ENCODE results near the gene DEPDC1. TPM values are rescaled to one million over a fixed set of nuclear protein-coding genes. Genes with fewer than 3 reads are reported as not detected.
"Not testable (repeated sequence)": the region's sequence is repeated elsewhere in the genome, so short reads cannot be mapped to it uniquely, and the experiment has no call there.

Gene DEPDC1, protein sequence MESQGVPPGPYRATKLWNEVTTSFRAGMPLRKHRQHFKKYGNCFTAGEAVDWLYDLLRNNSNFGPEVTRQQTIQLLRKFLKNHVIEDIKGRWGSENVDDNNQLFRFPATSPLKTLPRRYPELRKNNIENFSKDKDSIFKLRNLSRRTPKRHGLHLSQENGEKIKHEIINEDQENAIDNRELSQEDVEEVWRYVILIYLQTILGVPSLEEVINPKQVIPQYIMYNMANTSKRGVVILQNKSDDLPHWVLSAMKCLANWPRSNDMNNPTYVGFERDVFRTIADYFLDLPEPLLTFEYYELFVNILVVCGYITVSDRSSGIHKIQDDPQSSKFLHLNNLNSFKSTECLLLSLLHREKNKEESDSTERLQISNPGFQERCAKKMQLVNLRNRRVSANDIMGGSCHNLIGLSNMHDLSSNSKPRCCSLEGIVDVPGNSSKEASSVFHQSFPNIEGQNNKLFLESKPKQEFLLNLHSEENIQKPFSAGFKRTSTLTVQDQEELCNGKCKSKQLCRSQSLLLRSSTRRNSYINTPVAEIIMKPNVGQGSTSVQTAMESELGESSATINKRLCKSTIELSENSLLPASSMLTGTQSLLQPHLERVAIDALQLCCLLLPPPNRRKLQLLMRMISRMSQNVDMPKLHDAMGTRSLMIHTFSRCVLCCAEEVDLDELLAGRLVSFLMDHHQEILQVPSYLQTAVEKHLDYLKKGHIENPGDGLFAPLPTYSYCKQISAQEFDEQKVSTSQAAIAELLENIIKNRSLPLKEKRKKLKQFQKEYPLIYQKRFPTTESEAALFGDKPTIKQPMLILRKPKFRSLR
- total RNA-seq: not detected

DNA sequence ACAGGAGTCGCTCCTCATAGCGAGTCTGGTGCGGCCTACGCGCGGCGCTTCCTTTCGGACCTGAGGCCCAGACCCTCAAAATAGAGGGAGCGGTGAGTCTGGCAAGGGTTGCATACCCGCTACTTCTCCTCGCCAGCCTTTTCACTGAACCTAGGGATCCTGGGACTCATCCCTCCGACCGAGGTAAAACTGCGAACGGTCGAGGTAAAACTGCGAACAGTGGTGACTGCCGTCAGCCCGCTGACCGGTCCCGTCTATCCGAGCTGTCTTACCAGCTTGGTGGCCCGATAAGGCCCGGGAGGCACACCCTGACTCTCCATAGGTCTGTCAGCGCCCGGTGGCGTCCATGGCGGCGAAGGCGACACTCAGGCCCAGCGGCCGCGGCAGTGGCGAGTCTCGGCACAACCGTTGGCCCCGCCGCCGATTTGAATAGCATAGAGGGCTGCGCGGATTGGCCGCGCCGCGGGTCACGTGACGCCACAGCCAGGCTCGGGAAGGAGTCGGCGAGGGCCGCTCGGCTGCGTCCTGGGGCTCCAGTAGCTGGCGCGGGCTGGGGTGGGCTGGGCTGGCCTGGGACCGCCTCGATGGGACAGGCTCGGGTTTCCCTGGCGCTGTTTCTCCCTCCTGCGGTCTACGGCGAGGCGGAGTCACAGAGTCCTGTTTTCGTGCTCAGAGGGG is at the start of gene DEPDC1:
DEPDC1 (minus strand) TSS at position 403 of the 678 bp plus-strand sequence; CDS start at position 320, 83 bp downstream.
- peak; percentile 58 for DNase-seq

GRCh38 chr1:68544651-68545050 is 47.8 kb upstream of the DEPDC1 start:
- DNase-seq: no peak

DNA sequence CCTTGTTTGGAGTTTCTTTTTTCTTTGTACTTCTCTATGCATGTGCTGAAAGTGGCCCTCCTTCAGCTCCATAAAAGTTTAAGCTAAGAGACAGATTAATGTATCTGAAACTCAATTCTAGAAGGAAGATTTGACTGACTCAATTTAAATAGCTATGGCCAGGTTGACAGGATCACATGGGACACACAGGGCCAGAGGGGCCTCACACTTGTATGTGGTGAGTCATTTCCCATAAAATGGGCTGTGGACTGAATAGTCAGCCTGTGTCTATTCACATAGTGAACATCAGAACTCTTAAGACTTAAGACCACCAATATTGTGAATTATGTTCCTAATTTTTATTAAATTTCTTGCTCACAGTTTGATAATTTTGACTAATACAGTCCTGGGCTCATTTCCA is 45.7 kb upstream of the DEPDC1 start:
- DNase-seq: no peak

DNA sequence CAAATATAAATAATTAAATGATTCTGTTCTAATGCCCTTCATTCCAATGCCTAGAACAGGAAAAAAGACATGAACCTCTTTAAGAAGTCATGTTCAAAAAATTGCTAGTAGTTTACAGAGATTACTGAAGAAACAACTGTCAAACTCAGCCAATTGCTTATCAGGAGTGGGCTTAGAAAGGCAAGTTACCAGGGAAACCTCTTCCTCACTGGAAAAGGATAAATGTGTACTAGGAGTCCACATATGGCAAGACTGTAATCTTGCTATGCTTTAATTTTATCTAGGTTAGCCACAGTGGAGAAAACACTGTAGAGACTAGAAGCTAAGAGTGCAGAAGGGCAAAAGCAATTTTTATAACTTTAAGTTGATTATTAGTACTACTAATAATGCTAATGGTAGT is 42.1 kb upstream of the DEPDC1 start:
- no peak for DNase-seq

DNA sequence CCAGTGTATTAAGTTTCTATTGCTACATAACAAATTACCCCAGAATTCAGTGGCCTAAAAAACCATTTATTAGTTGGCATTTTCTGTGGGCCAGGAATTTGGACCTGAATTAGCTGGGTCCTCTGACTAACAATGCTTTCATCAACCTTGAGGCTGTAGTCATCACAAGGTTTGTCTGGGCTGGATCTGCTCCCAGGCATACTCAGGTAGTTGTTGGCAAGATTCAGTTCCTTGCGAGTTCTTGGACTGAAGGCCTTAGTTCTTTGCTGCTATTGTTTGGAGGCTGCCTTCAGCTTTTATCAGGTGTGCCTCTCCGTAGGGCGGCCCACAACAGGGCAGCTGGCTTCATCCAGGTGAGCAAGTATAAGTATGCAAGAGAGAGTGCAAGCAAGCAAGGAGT is 31.4 kb upstream of the DEPDC1 start:
- DNase-seq: no peak

DNA sequence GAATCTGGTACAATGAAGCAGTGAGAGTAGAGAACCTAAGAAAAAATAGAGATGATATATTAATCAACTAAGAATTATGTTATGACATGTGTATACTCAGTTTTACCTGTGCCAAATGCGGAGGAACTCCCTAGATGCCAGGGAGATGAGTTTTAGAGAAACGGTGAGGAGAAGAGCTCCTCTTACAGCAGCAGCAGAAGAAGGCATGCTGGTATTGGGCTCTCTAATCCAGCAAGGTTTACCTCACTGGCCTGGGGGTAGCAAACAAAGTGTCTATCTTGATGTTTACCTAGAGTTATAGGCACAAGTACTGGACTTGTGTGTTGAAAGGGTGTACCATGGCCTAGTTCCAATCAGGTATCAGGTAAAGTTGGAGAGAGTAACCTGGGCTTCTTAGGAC is 28.9 kb upstream of the DEPDC1 start:
- no peak for DNase-seq

- DNase-seq: no peak
Measured at GRCh38 chr1:68521286-68521685, 24.4 kb upstream of the DEPDC1 start.

GRCh38 chr1:68516066-68516465 is 19.2 kb upstream of the DEPDC1 start:
- DNase-seq: no peak

- DNase-seq: no peak
Measured at GRCh38 chr1:68511254-68511653, 14.4 kb upstream of the DEPDC1 start.

DNA sequence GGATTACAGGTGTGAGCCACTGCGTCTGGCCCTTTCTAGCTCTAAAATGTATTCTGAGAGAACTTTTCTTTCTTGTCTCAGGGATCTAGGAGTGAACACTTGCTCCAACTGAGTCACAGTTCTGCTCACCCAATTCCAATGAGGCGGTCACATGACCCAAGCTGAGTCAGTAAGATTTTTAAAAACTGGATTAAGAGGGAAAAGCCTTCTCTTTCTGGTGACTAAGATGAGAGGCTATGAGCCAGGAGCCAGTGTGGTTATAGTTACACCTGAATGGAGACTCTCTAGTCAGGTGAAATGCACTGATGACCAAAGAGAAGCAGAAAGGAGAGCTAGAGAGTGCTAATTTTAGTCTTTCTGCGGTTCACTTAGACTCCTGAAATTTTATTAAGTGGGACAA is 9.5 kb upstream of the DEPDC1 start:
- DNase-seq: no peak

DNA sequence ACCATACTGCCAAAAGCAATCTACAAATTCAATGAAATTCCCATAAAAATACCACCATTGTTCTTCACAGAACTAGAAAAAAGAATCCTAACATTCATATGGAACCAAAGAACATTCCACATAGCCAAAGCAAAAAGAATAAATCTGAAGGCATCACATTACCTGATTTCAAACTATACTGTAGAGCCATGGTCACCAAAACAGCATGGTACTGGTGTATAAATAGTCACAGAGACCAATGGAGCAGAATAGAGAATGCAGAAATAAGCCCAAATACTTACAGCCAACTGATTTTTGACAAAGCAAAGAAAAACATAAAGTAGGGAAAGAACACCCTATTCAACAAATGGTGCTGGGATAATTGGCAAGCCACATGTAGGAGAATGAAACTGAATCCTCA is 6.2 kb upstream of the DEPDC1 start:
- DNase-seq: no peak

DNA sequence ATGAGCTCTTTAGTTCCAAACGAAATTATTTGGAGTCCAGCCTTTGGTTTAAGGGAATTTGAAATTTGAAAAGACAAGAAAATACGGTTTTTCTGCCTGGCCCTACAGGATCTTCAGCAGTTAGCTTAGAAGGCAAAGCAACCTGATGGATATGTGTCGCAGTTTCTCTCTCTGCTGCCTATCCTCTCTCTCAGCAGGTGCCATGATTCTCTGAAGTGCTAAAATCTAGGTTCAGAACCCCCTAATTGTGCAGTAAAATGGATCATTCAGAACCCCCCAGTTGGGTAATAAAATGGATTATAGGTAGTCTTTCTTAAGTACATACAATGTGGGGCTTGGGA is 446 bp upstream of the DEPDC1 start:
- DNase-seq: no peak

- no peak for DNase-seq
Measured at GRCh38 chr1:68495968-68496679, 758 bp downstream of the DEPDC1 start.

- DNase-seq: no peak
Measured at GRCh38 chr1:68495532-68495931, 1.4 kb downstream of the DEPDC1 start.

- no peak for DNase-seq
Measured at GRCh38 chr1:68493193-68493592, 3.7 kb downstream of the DEPDC1 start.

DNA sequence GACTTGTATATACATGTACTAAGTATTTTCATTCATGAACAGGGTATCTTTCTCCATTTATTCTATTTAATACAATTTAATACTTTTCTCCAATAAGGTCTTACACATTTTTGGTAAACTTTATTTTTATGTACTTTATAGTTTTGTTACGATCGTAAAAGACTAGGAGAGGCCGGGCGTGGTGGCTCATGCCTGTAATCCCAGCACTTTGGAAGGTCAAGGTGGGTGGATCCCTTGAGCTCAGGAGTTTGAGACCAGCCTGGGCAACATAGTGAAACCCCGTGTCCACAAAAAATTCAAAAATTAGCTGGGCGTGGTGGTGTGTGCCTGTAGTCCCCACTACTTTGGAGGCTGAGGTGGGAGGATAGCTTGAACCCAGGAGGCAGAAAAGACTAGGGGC is 4.6 kb downstream of the DEPDC1 start:
- not testable (repeated sequence) for DNase-seq

GRCh38 chr1:68490046-68490651 is 6.7 kb downstream of the DEPDC1 start:
- no peak for DNase-seq

GRCh38 chr1:68485431-68486022 is 11.4 kb downstream of the DEPDC1 start:
- no peak for DNase-seq

DNA sequence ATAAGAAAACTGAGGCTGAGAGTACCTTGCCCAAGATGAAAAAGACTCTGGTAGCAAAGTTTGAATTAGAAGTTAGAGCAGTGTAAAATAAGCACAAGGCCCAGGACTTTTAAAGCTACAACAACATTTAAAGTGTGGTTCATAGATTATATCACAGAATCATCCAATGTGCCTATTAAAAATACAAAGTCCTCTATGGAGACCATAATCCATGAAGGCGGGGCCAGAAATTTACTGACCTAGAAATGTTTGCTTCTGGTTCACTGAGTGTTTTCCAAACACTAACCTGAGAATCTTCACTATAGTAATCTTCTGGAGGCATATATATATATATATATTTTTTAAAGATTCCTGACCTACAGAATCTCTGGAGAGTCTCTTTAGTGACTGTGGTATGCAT is 12.3 kb downstream of the DEPDC1 start:
- DNase-seq: no peak

- DNase-seq: no peak
Measured at GRCh38 chr1:68481041-68481440, 15.8 kb downstream of the DEPDC1 start.

- DNase-seq: no peak
Measured at GRCh38 chr1:68479501-68479900, 17.4 kb downstream of the DEPDC1 start.

- DNase-seq: no peak
Measured at GRCh38 chr1:68478662-68479061, 18.2 kb downstream of the DEPDC1 start.

Data from effector CD4-positive, alpha-beta T cell (primary cell).